Stimulated activated CD4-positive, alpha-beta T cell treated with anti-CD3 and anti-CD28 coated beads, TNF-alpha, amount 100 ng/mL, for 24 hours (primary cell): ENCODE data around the gene ERCC6L2.

ENCODE experiments used
- DNase-seq, 3 experiments: peaks; one replicate each; pipeline ENCODE4 v3.0.0-alpha.2; 2020; ENCODE audit warnings: low read depth in 3 of 3

The ERCC6L2 gene

GRCh38 chr9:95875305-95876137 lies at the start of gene ERCC6L2:
Gene ERCC6L2 (plus strand): TSS chr9:95875691. CDS start chr9:95876039, 348 bp downstream.
- peak; percentile 85 to 91 (median 85) for DNase-seq

- no peak for DNase-seq
Observed at GRCh38 chr9:95826183-95826838, 49.2 kb upstream of the ERCC6L2 start.

- DNase-seq, result no peak
Observed at GRCh38 chr9:95830768-95831167, 44.7 kb upstream of the ERCC6L2 start.

- no peak for DNase-seq
Observed at GRCh38 chr9:95831810-95832209, 43.7 kb upstream of the ERCC6L2 start.

GRCh38 chr9:95833546-95834178 lies 41.8 kb upstream of the ERCC6L2 start:
- no peak for DNase-seq

GRCh38 chr9:95834281-95834907 lies 41.1 kb upstream of the ERCC6L2 start:
- no peak for DNase-seq

- no peak for DNase-seq
Observed at GRCh38 chr9:95835393-95835792, 40.1 kb upstream of the ERCC6L2 start.

GRCh38 chr9:95836072-95836471 lies 39.4 kb upstream of the ERCC6L2 start:
- DNase-seq, result no peak

- DNase-seq, result no peak
Observed at GRCh38 chr9:95839012-95839411, 36.5 kb upstream of the ERCC6L2 start.

GRCh38 chr9:95840074-95840473 lies 35.4 kb upstream of the ERCC6L2 start:
- DNase-seq, result no peak

GRCh38 chr9:95841377-95841776 lies 34.1 kb upstream of the ERCC6L2 start:
- DNase-seq, result no peak

GRCh38 chr9:95845751-95846150 lies 29.7 kb upstream of the ERCC6L2 start:
- no peak for DNase-seq

- DNase-seq, result no peak
Observed at GRCh38 chr9:95848764-95849163, 26.7 kb upstream of the ERCC6L2 start.

GRCh38 chr9:95852059-95853032 lies 23.1 kb upstream of the ERCC6L2 start:
- no peak for DNase-seq

GRCh38 chr9:95854386-95855020 lies 21.0 kb upstream of the ERCC6L2 start:
- no peak for DNase-seq

GRCh38 chr9:95855961-95856360 lies 19.5 kb upstream of the ERCC6L2 start:
- DNase-seq, result no peak

- DNase-seq, result no peak
Observed at GRCh38 chr9:95857124-95857523, 18.4 kb upstream of the ERCC6L2 start.

GRCh38 chr9:95857896-95858295 lies 17.6 kb upstream of the ERCC6L2 start:
- DNase-seq, result no peak

GRCh38 chr9:95862343-95862742 lies 13.1 kb upstream of the ERCC6L2 start:
- DNase-seq, result no peak

GRCh38 chr9:95864852-95865580 lies 10.5 kb upstream of the ERCC6L2 start:
- DNase-seq, result no peak
